HG02798 (cell line): Measurements from ENCODE around the gene R3HDM2.
"Not testable (repeated sequence)": the region's sequence is repeated elsewhere in the genome, so short reads cannot be mapped to it uniquely, and the experiment has no call there.

Source experiments
- ATAC-seq: cut with Tn5 transposase; IDR thresholded peaks from one replicate; pipeline ENCODE4 v1.9.1; 2021; ENCODE audit warnings: mild to moderate bottlenecking; ENCODE audit not compliant: unreplicated experiment, poor library complexity

Gene R3HDM2

GRCh38 chr12:57430112-57430930, 522 bp downstream of the R3HDM2 start:
- peak; percentile 63 for ATAC-seq

GRCh38 chr12:57429473-57430111, 1.3 kb downstream of the R3HDM2 start:
- ATAC-seq = no peak

GRCh38 chr12:57428965-57429364, 1.9 kb downstream of the R3HDM2 start:
- ATAC-seq = no peak

- ATAC-seq = not testable (repeated sequence)
Measured at GRCh38 chr12:57426948-57427347, 3.9 kb downstream of the R3HDM2 start.

GRCh38 chr12:57420482-57420881, 10.4 kb downstream of the R3HDM2 start:
- ATAC-seq = no peak

- no peak for ATAC-seq
Measured at GRCh38 chr12:57419495-57419894, 11.3 kb downstream of the R3HDM2 start.

GRCh38 chr12:57418255-57418654, 12.6 kb downstream of the R3HDM2 start:
- ATAC-seq = no peak

- ATAC-seq = no peak
Measured at GRCh38 chr12:57416039-57416996, 14.5 kb downstream of the R3HDM2 start.

GRCh38 chr12:57415088-57415487, 15.8 kb downstream of the R3HDM2 start:
- no peak for ATAC-seq

- not testable (repeated sequence) for ATAC-seq
Measured at GRCh38 chr12:57414160-57414559, 16.7 kb downstream of the R3HDM2 start.

- ATAC-seq = no peak
Measured at GRCh38 chr12:57410534-57410933, 20.3 kb downstream of the R3HDM2 start.

GRCh38 chr12:57404966-57405640, 25.7 kb downstream of the R3HDM2 start:
- no peak for ATAC-seq

- ATAC-seq = not testable (repeated sequence)
Measured at GRCh38 chr12:57402156-57402555, 28.7 kb downstream of the R3HDM2 start.

- ATAC-seq = no peak
Measured at GRCh38 chr12:57401165-57401564, 29.7 kb downstream of the R3HDM2 start.

- not testable (repeated sequence) for ATAC-seq
Measured at GRCh38 chr12:57399718-57400463, 31.0 kb downstream of the R3HDM2 start.

- ATAC-seq = no peak
Measured at GRCh38 chr12:57397441-57397840, 33.4 kb downstream of the R3HDM2 start.

- no peak for ATAC-seq
Measured at GRCh38 chr12:57395121-57395520, 35.7 kb downstream of the R3HDM2 start.

- ATAC-seq = no peak
Measured at GRCh38 chr12:57390174-57390573, 40.7 kb downstream of the R3HDM2 start.

GRCh38 chr12:57389033-57389432, 41.8 kb downstream of the R3HDM2 start:
- no peak for ATAC-seq
